Ammon's horn (tissue), 1 donor: Measurements from ENCODE around the gene IFIT5.
A peak's percentile ranks its signal among the peaks of the same experiment; 100 is the strongest.
"Not testable (repeated sequence)": the region's sequence is repeated elsewhere in the genome, so short reads cannot be mapped to it uniquely, and the experiment has no call there.

Experiments used
- DNase-seq: peaks from one replicate; pipeline ENCODE4 v3.0.0-alpha.2; 2016; ENCODE audit warnings: low spot score

The IFIT5 gene

GRCh38 chr10:89428877-89429276 is 14.5 kb downstream of the IFIT5 start:
- DNase-seq: no peak

DNA sequence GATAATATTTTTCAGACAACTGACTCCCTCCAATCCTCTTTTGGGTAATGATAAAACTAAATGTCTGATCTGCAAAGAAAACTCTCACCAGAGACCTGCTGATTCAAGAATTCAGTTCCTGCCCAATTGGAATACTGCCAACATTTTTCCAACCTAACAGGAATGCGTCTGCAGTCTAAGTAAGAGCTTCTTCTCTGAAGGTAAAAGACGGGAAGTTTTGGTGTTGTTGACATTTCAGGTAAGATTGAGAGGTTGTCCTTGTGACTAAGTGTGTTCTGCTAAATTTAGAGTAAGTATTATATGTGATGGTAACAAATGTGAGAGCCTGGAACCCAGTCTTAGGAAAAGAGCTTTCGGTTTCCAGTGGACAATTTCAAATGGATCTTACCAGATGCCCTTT is 17.6 kb downstream of the IFIT5 start:
- no peak for DNase-seq

DNA sequence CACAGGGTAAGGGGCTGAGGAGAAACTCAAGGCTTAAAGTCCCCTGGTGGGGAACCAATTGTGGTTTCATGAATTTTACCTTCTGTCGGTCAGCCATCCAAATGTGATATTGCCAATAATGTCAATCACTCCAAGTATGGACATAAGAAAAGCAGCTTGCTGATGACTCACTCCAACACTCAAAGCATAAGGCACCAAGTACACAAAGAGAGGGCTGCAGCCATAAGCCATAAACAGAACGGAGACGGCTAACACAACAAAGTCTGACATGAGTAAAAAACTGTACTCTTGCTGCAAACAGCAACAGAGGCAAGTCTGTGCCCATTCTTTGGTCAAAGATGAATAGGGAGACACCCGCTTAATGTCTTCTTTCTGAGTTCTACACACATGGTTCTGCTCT is 24.2 kb downstream of the IFIT5 start:
- no peak for DNase-seq

DNA sequence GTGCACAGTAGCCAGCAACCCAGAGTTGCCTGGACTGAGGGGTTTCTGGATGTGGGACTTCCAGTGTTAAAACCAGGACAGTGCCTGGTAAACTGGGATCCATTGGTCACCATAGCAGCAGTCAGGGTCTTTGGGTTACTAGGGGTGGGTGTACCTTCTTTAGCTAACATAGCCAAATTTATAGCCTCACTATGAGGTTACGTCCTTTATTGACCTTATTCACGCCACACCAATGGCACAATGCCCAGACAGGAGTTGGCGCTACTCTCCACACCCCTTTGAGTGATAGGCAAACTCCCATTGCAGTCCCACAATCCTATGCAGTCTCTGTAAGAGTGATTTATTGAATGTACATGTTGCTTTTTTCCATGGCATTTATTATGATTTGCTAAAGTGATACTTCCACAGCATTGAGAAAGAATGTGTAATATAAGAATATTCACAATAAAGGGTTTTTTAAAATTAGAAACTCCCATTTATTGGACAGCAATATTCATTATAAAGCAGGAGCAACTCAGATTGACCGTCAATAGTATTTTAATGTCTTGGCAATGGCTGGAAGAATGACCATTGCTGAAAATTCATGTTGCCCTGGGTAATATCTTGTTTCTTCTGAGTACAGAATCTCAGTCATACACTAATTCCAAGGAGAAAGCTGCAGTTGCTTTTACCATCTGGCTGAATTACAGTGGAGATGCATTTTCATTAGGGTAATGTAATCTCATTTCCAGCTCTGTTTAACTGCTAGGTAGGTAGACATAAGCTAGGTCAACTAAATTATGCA is 26.1 kb downstream of the IFIT5 start:
- no peak for DNase-seq

GRCh38 chr10:89442289-89442688 is 27.9 kb downstream of the IFIT5 start:
- no peak for DNase-seq

DNA sequence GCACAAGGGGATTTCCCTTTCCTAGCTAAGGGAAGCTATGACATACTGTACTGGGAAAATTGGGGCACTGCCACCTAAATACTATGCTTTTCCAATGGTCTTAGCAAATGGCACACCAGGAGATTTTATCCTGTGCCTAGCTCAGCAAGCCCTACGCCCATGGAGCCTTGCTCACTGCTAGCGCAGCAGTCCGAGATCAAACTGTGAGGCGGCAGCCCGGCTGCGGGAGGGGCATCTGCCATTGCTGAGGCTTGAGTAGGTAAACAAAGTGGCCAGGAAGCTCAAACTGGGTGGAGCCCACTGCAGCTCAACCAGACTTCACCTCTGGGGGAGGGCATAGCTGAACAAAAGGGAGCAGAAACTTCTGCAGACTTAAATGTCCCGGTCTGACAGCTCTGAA is 30.5 kb downstream of the IFIT5 start:
- not testable (repeated sequence) for DNase-seq

- DNase-seq: no peak
These were observed 36.5 kb downstream of the IFIT5 start for GRCh38 chr10:89450901-89451300.

DNA sequence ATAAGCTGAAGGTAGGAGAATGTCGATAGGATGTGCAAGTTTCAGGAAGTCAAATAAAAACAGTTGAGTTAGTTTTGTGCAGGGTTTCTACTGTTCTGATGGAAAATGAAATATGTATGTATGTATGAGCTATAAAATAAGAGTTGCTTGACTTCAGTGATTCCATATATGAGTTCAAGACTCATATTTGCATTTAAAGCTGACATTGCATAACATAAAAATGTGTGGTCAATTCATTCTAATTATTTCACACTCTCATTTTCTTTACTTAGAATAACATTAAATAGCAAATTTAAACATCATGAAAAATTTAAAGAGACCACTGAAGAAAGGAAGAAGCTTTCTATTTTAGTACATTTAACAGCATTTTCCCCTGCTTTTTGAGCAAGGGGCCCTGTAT is 37.8 kb downstream of the IFIT5 start:
- no peak for DNase-seq

DNA sequence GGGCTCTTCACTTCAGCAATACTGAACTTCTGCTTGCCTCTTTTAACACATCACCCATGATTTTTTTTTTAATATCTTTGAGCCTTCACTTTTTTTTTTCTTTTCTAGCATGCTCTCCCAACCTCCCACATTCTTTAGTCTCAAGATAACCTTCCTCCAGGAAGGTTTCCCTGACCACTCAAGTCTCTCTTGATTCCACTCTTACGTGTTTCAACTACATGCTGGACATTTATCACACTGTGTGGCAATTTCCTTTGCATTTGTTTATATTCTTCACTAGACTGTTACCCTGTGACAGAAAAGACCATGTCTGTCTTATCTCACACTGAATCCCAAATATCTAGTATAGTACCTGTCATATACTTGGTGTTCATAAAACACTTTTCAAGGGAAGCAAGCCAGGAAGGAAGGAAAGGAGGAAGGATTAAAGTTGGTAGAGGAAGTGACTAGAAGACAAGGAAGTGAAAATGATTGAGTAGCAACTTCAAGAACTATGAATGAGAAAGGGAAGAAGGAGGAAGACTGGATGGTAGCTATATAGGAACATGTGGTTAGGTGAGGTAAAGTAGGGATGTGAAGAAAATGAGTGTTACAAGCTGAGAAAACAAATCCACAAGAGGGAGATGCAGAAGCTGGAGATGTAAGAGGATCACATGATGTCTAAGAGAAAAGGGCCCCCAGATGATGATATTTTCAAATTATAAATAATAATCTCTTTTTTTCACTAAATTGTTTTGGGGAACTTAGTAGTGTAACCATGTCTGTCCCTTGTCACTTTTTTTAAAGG is 40.4 kb downstream of the IFIT5 start:
- no peak for DNase-seq

DNA sequence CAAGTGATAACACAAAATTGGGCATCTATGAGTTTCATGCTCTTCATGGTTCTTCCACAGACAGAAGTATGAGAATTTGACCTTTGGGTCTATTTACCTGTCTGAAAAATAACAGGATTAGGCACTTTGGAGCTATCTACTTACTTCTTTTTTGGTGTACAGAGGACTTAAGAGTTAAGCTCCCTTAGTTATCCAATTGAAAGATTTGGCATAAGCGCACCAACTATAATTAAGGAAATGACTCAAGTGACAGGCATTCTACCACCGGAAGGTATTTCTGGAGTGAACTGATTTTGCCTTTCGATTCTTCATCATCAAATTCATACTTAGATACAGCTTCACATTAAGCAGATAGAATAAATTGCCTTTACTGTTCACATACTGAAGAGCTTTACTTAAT is 43.9 kb downstream of the IFIT5 start:
- DNase-seq: no peak

GRCh38 chr10:89458784-89459183 is 44.4 kb downstream of the IFIT5 start:
- no peak for DNase-seq

DNA sequence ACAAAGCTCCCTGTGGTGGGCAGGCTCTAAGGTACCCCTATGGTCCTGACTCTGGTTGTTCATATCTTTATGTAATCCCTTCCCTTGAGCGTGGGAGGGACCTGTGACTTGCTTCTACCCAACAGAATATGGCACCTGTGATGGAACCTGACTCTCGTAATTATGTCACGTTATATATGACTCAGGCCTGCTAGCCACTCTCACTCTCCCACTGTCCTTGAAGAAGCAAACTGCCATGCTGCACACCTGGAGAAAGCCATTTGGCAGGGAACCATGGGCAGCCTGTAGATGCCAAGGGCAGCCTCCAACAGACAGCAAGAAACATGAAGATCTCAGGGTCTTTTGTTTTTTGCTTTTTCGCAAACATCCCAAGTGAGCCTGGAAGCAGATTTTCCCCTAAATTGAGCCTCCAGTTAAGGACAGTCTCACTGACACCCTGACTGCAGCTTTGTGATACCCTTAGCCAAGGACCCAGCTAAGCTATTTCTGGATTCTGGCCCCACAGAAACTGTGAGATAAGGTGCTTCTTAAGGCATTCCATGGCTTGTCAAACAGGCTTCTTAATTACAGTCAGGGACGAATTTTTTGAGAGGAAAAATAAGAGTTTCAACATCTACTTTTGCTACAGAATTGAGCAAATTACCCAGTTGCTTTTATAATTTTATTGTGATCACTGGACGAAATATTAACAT is 49.6 kb downstream of the IFIT5 start:
- no peak for DNase-seq

DNA sequence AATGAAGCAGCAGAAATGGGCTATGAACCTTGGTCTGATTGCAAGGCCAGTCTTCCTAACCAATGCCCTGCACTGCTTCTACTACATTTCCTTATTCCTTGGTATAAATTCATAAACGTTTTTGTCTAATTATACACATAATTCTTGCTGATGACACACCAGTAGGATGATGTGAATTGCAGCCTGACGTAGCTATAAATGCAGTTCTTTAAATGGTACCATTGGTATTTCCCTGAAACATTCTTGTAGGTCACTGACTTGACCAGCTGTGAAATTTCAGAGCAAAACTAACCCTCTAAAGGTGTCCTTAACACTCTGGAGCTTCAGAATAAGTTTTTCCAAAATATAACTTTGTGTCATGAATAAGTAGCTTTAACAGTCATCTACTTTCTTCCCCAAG is 50.8 kb downstream of the IFIT5 start:
- DNase-seq: no peak

DNA sequence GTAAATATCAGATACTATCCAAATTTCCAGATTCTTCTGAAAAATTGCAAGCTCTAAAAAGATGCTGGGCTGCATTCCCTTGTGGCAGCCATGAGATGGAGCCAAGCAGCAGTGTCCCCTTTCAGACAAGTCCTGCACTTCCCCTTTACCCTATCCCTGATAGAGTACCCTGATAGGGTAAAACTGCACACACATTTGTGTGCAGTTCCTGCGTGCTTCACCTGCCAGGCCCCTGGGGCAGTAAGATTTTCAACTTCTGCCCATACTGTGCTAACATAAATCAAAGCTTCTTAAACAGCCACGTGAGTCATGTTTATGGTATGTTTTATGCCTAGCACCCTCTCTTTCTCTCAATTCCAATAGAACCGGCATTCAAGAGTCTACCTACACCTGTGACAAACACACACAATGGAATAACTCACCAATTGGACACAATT is 52.2 kb downstream of the IFIT5 start:
- DNase-seq: peak; percentile 56

DNA sequence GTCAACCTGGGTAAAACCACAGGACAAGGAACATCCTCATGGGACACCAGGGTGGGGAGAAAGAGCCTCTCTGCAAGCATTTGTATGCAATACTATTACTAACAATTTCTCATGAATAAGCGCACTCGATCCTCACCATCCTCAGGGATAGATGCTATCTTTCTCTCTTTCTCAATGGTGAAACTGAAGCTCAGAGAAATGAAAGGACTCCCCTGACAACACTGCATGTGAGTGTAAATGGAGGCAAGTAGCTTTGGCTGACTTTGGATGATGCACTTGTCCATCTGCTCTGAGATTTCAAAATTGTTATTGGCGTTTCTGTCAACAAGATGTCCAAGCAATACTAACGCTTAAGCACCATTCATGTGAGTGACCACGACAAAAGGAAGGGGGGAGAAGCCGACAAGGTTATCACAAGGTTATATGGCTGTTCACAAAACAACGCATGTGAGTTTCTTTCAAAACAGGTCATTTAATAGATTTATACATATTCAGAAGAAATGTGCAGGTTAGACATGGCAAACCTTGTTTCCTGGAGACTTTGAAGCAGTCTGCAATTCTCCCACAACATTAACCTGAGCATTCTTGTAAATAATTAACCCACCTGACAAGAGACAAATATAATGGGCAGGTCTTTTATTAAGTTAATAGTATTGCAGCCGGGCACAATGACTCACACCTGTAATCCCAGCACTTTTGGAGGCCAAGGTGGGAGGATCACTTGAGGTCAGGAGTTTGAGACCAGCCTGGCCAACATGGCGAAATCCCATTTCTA is 54.0 kb downstream of the IFIT5 start:
- no peak for DNase-seq

GRCh38 chr10:89469517-89469916 is 55.1 kb downstream of the IFIT5 start:
- no peak for DNase-seq
